ENCODE results near the gene LDLRAD4.

The LDLRAD4 gene

GRCh38 chr18:13500869-13501542 is 282.4 kb downstream of the LDLRAD4 start:
- DNase-seq: peak; percentile 18

GRCh38 chr18:13501543-13501887 is 283.0 kb downstream of the LDLRAD4 start:
- DNase-seq: no peak

GRCh38 chr18:13501891-13502290 is 283.3 kb downstream of the LDLRAD4 start:
- no peak for DNase-seq

GRCh38 chr18:13502585-13502984 is 284.0 kb downstream of the LDLRAD4 start:
- DNase-seq: no peak

GRCh38 chr18:13503836-13504235 is 285.3 kb downstream of the LDLRAD4 start:
- DNase-seq: no peak

- DNase-seq: no peak
Measured at GRCh38 chr18:13505780-13506345, 287.3 kb downstream of the LDLRAD4 start.

GRCh38 chr18:13510594-13510993 is 292.0 kb downstream of the LDLRAD4 start:
- DNase-seq: no peak

GRCh38 chr18:13511961-13512577 is 293.5 kb downstream of the LDLRAD4 start:
- no peak for DNase-seq

- no peak for DNase-seq
Measured at GRCh38 chr18:13513021-13513420, 294.5 kb downstream of the LDLRAD4 start.

- no peak for DNase-seq
Measured at GRCh38 chr18:13513481-13513880, 294.9 kb downstream of the LDLRAD4 start.

- no peak for DNase-seq
Measured at GRCh38 chr18:13514558-13514957, 296.0 kb downstream of the LDLRAD4 start.

- DNase-seq: no peak
Measured at GRCh38 chr18:13516855-13517254, 298.3 kb downstream of the LDLRAD4 start.

GRCh38 chr18:13517369-13517768 is 298.8 kb downstream of the LDLRAD4 start:
- no peak for DNase-seq

- no peak for DNase-seq
Measured at GRCh38 chr18:13518382-13518781, 299.8 kb downstream of the LDLRAD4 start.

- no peak for DNase-seq
Measured at GRCh38 chr18:13520306-13520705, 301.7 kb downstream of the LDLRAD4 start.

GRCh38 chr18:13520741-13521140 is 302.2 kb downstream of the LDLRAD4 start:
- DNase-seq: no peak

- DNase-seq: no peak
Measured at GRCh38 chr18:13521418-13521817, 302.9 kb downstream of the LDLRAD4 start.

- DNase-seq: no peak
Measured at GRCh38 chr18:13522256-13522655, 303.7 kb downstream of the LDLRAD4 start.

GRCh38 chr18:13522861-13523660 is 304.5 kb downstream of the LDLRAD4 start:
- DNase-seq: no peak

GRCh38 chr18:13524054-13524453 is 305.5 kb downstream of the LDLRAD4 start:
- DNase-seq: no peak

- no peak for DNase-seq
Measured at GRCh38 chr18:13524811-13525210, 306.3 kb downstream of the LDLRAD4 start.

GRCh38 chr18:13525381-13526029 is 306.9 kb downstream of the LDLRAD4 start:
- no peak for DNase-seq

GRCh38 chr18:13526519-13526918 is 308.0 kb downstream of the LDLRAD4 start:
- DNase-seq: no peak
